Measurements from ENCODE around the gene DIAPH3. TPM values are rescaled to one million over a fixed set of nuclear protein-coding genes. Genes with fewer than 3 reads are reported as not detected.
A peak's percentile ranks its signal among the peaks of the same experiment; 100 is the strongest.

DIAPH3 gene
- total RNA-seq, 5 donors from 2014 or later (not counting 1 experiment from before 2014, with no cell fraction given) = 0.14 to 0.45 (median 0.30) TPM

GRCh38 chr13:59771272-59771671 lies 392.5 kb downstream of the DIAPH3 start:
- H3K27ac Mint-ChIP-seq = no peak overlapping the region
- Histone ChIP-seq H3K4me1 (ENCODE audit: control insufficient read depth in 1 of 2, extremely low read depth in 1 of 2, insufficient read depth in 2 of 2, low read length in 2 of 2) (no peaks in the 10 kb centered on the region), H3K9me3 (no peaks in the 10 kb centered on the region), H3K27ac (ENCODE audit: low read length) (no peak overlapping the region), H3K27me3 (replicated peaks in 1 of 2; ENCODE audit: control insufficient read depth in 2 of 2, extremely low read depth in 1 of 2, insufficient read depth in 2 of 2, low read length in 1 of 2) (no peaks in the 10 kb centered on the region), H3K36me3 (ENCODE audit: control insufficient read depth in 2 of 2, extremely low read depth in 1 of 2, insufficient read depth in 1 of 2, low read length in 1 of 2) (no peaks in the 10 kb centered on the region), H3K4me3 (ENCODE audit: control insufficient read depth in 1 of 2, extremely low read depth in 1 of 2, low read length in 1 of 2) (no peak overlapping the region)
- ATAC-seq (replicated peaks in 1 of 4) (no peak), DNase-seq (peak in 1 of 35 experiments; percentile 2)
- POLR2A ChIA-PET = interaction anchor here in 1 of 2 donors (1.0 kb wide), 1 partner anchor 34 kb away, joined by 3 read pairs; no protein-coding TSS in a partner anchor
- H3K36me3 Mint-ChIP-seq = no peaks in the 10 kb centered on the region
- H3K4me1 Mint-ChIP-seq = no peaks in the 10 kb centered on the region
- no peaks in the 10 kb centered on the region for H3K27me3 Mint-ChIP-seq
- H3K9me3 Mint-ChIP-seq = no peaks in the 10 kb centered on the region
- H3K4me3 Mint-ChIP-seq = no peak overlapping the region
- CTCF ChIA-PET = interaction anchor here in 1 of 2 donors (0.9 kb wide), 1 partner anchor 52 kb away, joined by 3 read pairs; no protein-coding TSS in a partner anchor

GRCh38 chr13:59770451-59770850 lies 393.3 kb downstream of the DIAPH3 start:
- ATAC-seq (replicated peaks in 1 of 4) (no peak), DNase-seq (no peak)
- ChIA-PET POLR2A (interaction anchor here (0.6 to 1.0 kb wide), 2 partner anchors 34 to 312 kb away, joined by 3 read pairs; no protein-coding TSS in a partner anchor), CTCF (no interaction called here)
- H3K4me1 ChIP-seq (ENCODE audit: control insufficient read depth in 1 of 2, extremely low read depth in 1 of 2, insufficient read depth in 2 of 2, low read length in 2 of 2) = no peaks in the 10 kb centered on the region
- no peak overlapping the region for H3K27ac ChIP-seq (ENCODE audit: low read length)
- H3K27me3 ChIP-seq (replicated peaks in 1 of 2; ENCODE audit: control insufficient read depth in 2 of 2, extremely low read depth in 1 of 2, insufficient read depth in 2 of 2, low read length in 1 of 2) = no peaks in the 10 kb centered on the region
- no peak overlapping the region for H3K4me3 ChIP-seq (ENCODE audit: control insufficient read depth in 1 of 2, extremely low read depth in 1 of 2, low read length in 1 of 2)
- no peaks in the 10 kb centered on the region for H3K36me3 ChIP-seq (ENCODE audit: control insufficient read depth in 2 of 2, extremely low read depth in 1 of 2, insufficient read depth in 1 of 2, low read length in 1 of 2)
- H3K9me3 ChIP-seq = no peaks in the 10 kb centered on the region
- no peaks in the 10 kb centered on the region for H3K4me1 Mint-ChIP-seq
- H3K27me3 Mint-ChIP-seq = no peaks in the 10 kb centered on the region
- no peak overlapping the region for H3K27ac Mint-ChIP-seq
- H3K36me3 Mint-ChIP-seq = no peaks in the 10 kb centered on the region
- no peaks in the 10 kb centered on the region for H3K9me3 Mint-ChIP-seq
- no peak overlapping the region for H3K4me3 Mint-ChIP-seq

GRCh38 chr13:59766236-59766635 lies 397.5 kb downstream of the DIAPH3 start:
- H3K4me1 Mint-ChIP-seq = no peaks in the 10 kb centered on the region
- no peaks in the 10 kb centered on the region for H3K36me3 Mint-ChIP-seq
- no peak overlapping the region for H3K4me3 ChIP-seq (ENCODE audit: control insufficient read depth in 1 of 2, extremely low read depth in 1 of 2, low read length in 1 of 2)
- H3K27ac Mint-ChIP-seq = no peak overlapping the region
- no peak overlapping the region for H3K4me3 Mint-ChIP-seq
- H3K27me3 ChIP-seq (replicated peaks in 1 of 2; ENCODE audit: control insufficient read depth in 2 of 2, extremely low read depth in 1 of 2, insufficient read depth in 2 of 2, low read length in 1 of 2) = no peaks in the 10 kb centered on the region
- H3K4me1 ChIP-seq (ENCODE audit: control insufficient read depth in 1 of 2, extremely low read depth in 1 of 2, insufficient read depth in 2 of 2, low read length in 2 of 2) = no peaks in the 10 kb centered on the region
- POLR2A ChIA-PET = no interaction called here
- 100% methylated on average over 1 of the region's 1 CpG for WGBS (ENCODE audit: insufficient coverage)
- H3K9me3 Mint-ChIP-seq = no peaks in the 10 kb centered on the region
- H3K36me3 ChIP-seq (ENCODE audit: control insufficient read depth in 2 of 2, extremely low read depth in 1 of 2, insufficient read depth in 1 of 2, low read length in 1 of 2) = no peaks in the 10 kb centered on the region
- CTCF ChIA-PET = interaction anchor here in 1 of 2 donors (0.7 kb wide), 1 partner anchor 695 kb away, joined by 3 read pairs; no protein-coding TSS in a partner anchor
- no peak for DNase-seq
- no peaks in the 10 kb centered on the region for H3K9me3 ChIP-seq
- no peak overlapping the region for H3K27ac ChIP-seq (ENCODE audit: low read length)
- ATAC-seq (replicated peaks in 1 of 4) = no peak
- H3K27me3 Mint-ChIP-seq = no peaks in the 10 kb centered on the region

GRCh38 chr13:59755632-59756290 lies 408.0 kb downstream of the DIAPH3 start:
- no peak for DNase-seq
- ChIA-PET CTCF (no interaction called here), POLR2A (no interaction called here)
- H3K27ac Mint-ChIP-seq = no peak overlapping the region
- peaks cover 0 to 1% of the 10 kb centered on the region in 2 donors for H3K27me3 Mint-ChIP-seq
- H3K9me3 Mint-ChIP-seq = no peaks in the 10 kb centered on the region
- no peaks in the 10 kb centered on the region for H3K36me3 ChIP-seq (ENCODE audit: control insufficient read depth in 2 of 2, extremely low read depth in 1 of 2, insufficient read depth in 1 of 2, low read length in 1 of 2)
- H3K4me3 ChIP-seq (ENCODE audit: control insufficient read depth in 1 of 2, extremely low read depth in 1 of 2, low read length in 1 of 2) = no peak overlapping the region
- H3K4me3 Mint-ChIP-seq = no peak overlapping the region
- H3K36me3 Mint-ChIP-seq = no peaks in the 10 kb centered on the region
- H3K9me3 ChIP-seq = no peaks in the 10 kb centered on the region
- ATAC-seq (replicated peaks in 1 of 4) = no peak
- H3K27ac ChIP-seq (ENCODE audit: low read length) = no peak overlapping the region
- H3K4me1 ChIP-seq (ENCODE audit: control insufficient read depth in 1 of 2, extremely low read depth in 1 of 2, insufficient read depth in 2 of 2, low read length in 2 of 2) = no peaks in the 10 kb centered on the region
- H3K4me1 Mint-ChIP-seq = no peaks in the 10 kb centered on the region
- H3K27me3 ChIP-seq (replicated peaks in 1 of 2; ENCODE audit: control insufficient read depth in 2 of 2, extremely low read depth in 1 of 2, insufficient read depth in 2 of 2, low read length in 1 of 2) = no peaks in the 10 kb centered on the region

- no peaks in the 10 kb centered on the region for H3K9me3 Mint-ChIP-seq
- H3K36me3 ChIP-seq (ENCODE audit: control insufficient read depth in 2 of 2, extremely low read depth in 1 of 2, insufficient read depth in 1 of 2, low read length in 1 of 2) = no peaks in the 10 kb centered on the region
- no peaks in the 10 kb centered on the region for H3K4me1 Mint-ChIP-seq
- H3K27ac Mint-ChIP-seq = no peak overlapping the region
- H3K27me3 ChIP-seq (replicated peaks in 1 of 2; ENCODE audit: control insufficient read depth in 2 of 2, extremely low read depth in 1 of 2, insufficient read depth in 2 of 2, low read length in 1 of 2) = no peaks in the 10 kb centered on the region
- no peak overlapping the region for H3K27ac ChIP-seq (ENCODE audit: low read length)
- ChIA-PET POLR2A (no interaction called here), CTCF (no interaction called here)
- DNase-seq = no peak
- H3K4me3 Mint-ChIP-seq = no peak overlapping the region
- peaks cover 0 to 1% of the 10 kb centered on the region in 2 donors for H3K27me3 Mint-ChIP-seq
- H3K9me3 ChIP-seq = no peaks in the 10 kb centered on the region
- no peaks in the 10 kb centered on the region for H3K4me1 ChIP-seq (ENCODE audit: control insufficient read depth in 1 of 2, extremely low read depth in 1 of 2, insufficient read depth in 2 of 2, low read length in 2 of 2)
- no CpG with 5 or more reads among the region's 2 CpGs for WGBS (ENCODE audit: insufficient coverage)
- H3K4me3 ChIP-seq (ENCODE audit: control insufficient read depth in 1 of 2, extremely low read depth in 1 of 2, low read length in 1 of 2) = no peak overlapping the region
- no peaks in the 10 kb centered on the region for H3K36me3 Mint-ChIP-seq
- no peak for ATAC-seq (replicated peaks in 1 of 4)
These were observed 409.3 kb downstream of the DIAPH3 start for GRCh38 chr13:59754411-59754810.

- H3K27me3 Mint-ChIP-seq = peaks cover 0 to 1% of the 10 kb centered on the region in 2 donors
- no peaks in the 10 kb centered on the region for H3K27me3 ChIP-seq (replicated peaks in 1 of 2; ENCODE audit: control insufficient read depth in 2 of 2, extremely low read depth in 1 of 2, insufficient read depth in 2 of 2, low read length in 1 of 2)
- no peak for ATAC-seq (replicated peaks in 1 of 4)
- POLR2A ChIA-PET = no interaction called here
- H3K9me3 Mint-ChIP-seq = no peaks in the 10 kb centered on the region
- H3K27ac ChIP-seq (ENCODE audit: low read length) = no peak overlapping the region
- no peaks in the 10 kb centered on the region for H3K9me3 ChIP-seq
- H3K4me1 Mint-ChIP-seq = no peaks in the 10 kb centered on the region
- no peak for DNase-seq
- no peaks in the 10 kb centered on the region for H3K4me1 ChIP-seq (ENCODE audit: control insufficient read depth in 1 of 2, extremely low read depth in 1 of 2, insufficient read depth in 2 of 2, low read length in 2 of 2)
- H3K36me3 ChIP-seq (ENCODE audit: control insufficient read depth in 2 of 2, extremely low read depth in 1 of 2, insufficient read depth in 1 of 2, low read length in 1 of 2) = no peaks in the 10 kb centered on the region
- no peak overlapping the region for H3K27ac Mint-ChIP-seq
- H3K36me3 Mint-ChIP-seq = no peaks in the 10 kb centered on the region
- 90% methylated on average over 7 of the region's 7 CpGs for WGBS (ENCODE audit: insufficient coverage)
- no peak overlapping the region for H3K4me3 Mint-ChIP-seq
- CTCF ChIA-PET = no interaction called here
- H3K4me3 ChIP-seq (ENCODE audit: control insufficient read depth in 1 of 2, extremely low read depth in 1 of 2, low read length in 1 of 2) = no peak overlapping the region
These were observed 412.9 kb downstream of the DIAPH3 start for GRCh38 chr13:59750860-59751259.

GRCh38 chr13:59748046-59748445 lies 415.7 kb downstream of the DIAPH3 start:
- no CpG with 5 or more reads among the region's 5 CpGs for WGBS (ENCODE audit: insufficient coverage)
- CTCF ChIA-PET = interaction anchor here in 1 of 2 donors (0.5 to 0.6 kb wide), 2 partner anchors 28 to 1515 kb away, joined by 3 read pairs; no protein-coding TSS in a partner anchor

More at GRCh38 chr13:59748046-59748445, 415.7 kb downstream of the DIAPH3 start:
- H3K36me3 Mint-ChIP-seq = no peaks in the 10 kb centered on the region
- DNase-seq (no peak), ATAC-seq (replicated peaks in 1 of 4) (no peak)
- H3K27ac Mint-ChIP-seq = no peak overlapping the region
- Histone ChIP-seq H3K4me3 (ENCODE audit: control insufficient read depth in 1 of 2, extremely low read depth in 1 of 2, low read length in 1 of 2) (no peak overlapping the region), H3K4me1 (ENCODE audit: control insufficient read depth in 1 of 2, extremely low read depth in 1 of 2, insufficient read depth in 2 of 2, low read length in 2 of 2) (no peaks in the 10 kb centered on the region), H3K36me3 (ENCODE audit: control insufficient read depth in 2 of 2, extremely low read depth in 1 of 2, insufficient read depth in 1 of 2, low read length in 1 of 2) (no peaks in the 10 kb centered on the region), H3K27ac (ENCODE audit: low read length) (no peak overlapping the region), H3K27me3 (replicated peaks in 1 of 2; ENCODE audit: control insufficient read depth in 2 of 2, extremely low read depth in 1 of 2, insufficient read depth in 2 of 2, low read length in 1 of 2) (no peaks in the 10 kb centered on the region), H3K9me3 (no peaks in the 10 kb centered on the region)
- no peaks in the 10 kb centered on the region for H3K4me1 Mint-ChIP-seq
- peaks cover 0 to 2% (median 0%) of the 10 kb centered on the region in 3 donors for H3K9me3 Mint-ChIP-seq
- POLR2A ChIA-PET = no interaction called here
- H3K27me3 Mint-ChIP-seq = no peaks in the 10 kb centered on the region
- no peak overlapping the region for H3K4me3 Mint-ChIP-seq
